H1 (cell line): Measurements from ENCODE around the gene MSI2. TPM values are rescaled to one million over a fixed set of nuclear protein-coding genes. Genes with fewer than 3 reads are reported as not detected.

Experiments
- CTCF ChIA-PET: fragments of 300-600 bp; sonication (Branson Sonifier 250); formaldehyde crosslinking; loops from one replicate; lab custom pipeline; 2021; ENCODE audit not compliant: partially characterized antibody; lab: Charles Lee
- POLR2A ChIA-PET: fragments of 300-600 bp; sonication (Branson Sonifier 250); formaldehyde crosslinking; loops from one replicate; lab custom pipeline; 2021; ENCODE audit warnings: inconsistent platforms; ENCODE audit not compliant: partially characterized antibody; lab: Charles Lee
- DNase-seq, 2 experiments: peaks; one replicate each; pipeline versions ENCODE4 v3.0.0 to v3.0.0-alpha.2; 2010 to 2022; ENCODE audit warnings: low spot score in 2 of 2, low read depth in 1 of 2, mixed read lengths in 1 of 2
- FAIRE-seq: peaks from 2 replicates; lab custom pipeline; 2011; peaks lifted over from hg19 to GRCh38; lab: Jason Lieb, UNC
- H2AFZ ChIP-seq: 2 replicates; pipeline ENCODE4 v1.8.1; 2012; ENCODE audit warnings: low read length, inconsistent platforms
- H2AK5ac ChIP-seq: 2 replicates; pipeline ENCODE4 v1.6.1; 2013; ENCODE audit warnings: low read depth, low read length
- H2BK120ac ChIP-seq: replicated peaks from 2 replicates; pipeline ENCODE3; 2013; ENCODE audit warnings: low read depth, low read length, inconsistent platforms
- H2BK12ac ChIP-seq: 2 replicates; pipeline ENCODE4 v1.6.1; 2013; ENCODE audit warnings: low read depth, low read length
- H2BK15ac ChIP-seq: 2 replicates; pipeline ENCODE4 v1.6.1; 2013; ENCODE audit warnings: low read length
- H2BK20ac ChIP-seq: 2 replicates; pipeline ENCODE4 v1.6.1; 2013; ENCODE audit warnings: low read length
- H2BK5ac ChIP-seq: 2 replicates; pipeline ENCODE4 v1.6.1; 2013; ENCODE audit warnings: low read depth, low read length
- H3K14ac ChIP-seq: 2 replicates; pipeline ENCODE4 v1.6.1; 2013; ENCODE audit warnings: inconsistent platforms; ENCODE audit not compliant: insufficient read length
- H3K18ac ChIP-seq: 2 replicates; pipeline ENCODE4 v1.6.1; 2013; ENCODE audit warnings: low read length; ENCODE audit errors: extremely low read depth
- H3K23ac ChIP-seq: 2 replicates; pipeline ENCODE4 v1.6.1; 2013; ENCODE audit warnings: inconsistent platforms; ENCODE audit not compliant: insufficient read length
- H3K23me2 ChIP-seq: 2 replicates; pipeline ENCODE4 v1.6.1; 2013; ENCODE audit warnings: low read depth, low read length
- H3K27ac ChIP-seq: 2 replicates; pipeline ENCODE4 v1.6.1; 2011; ENCODE audit warnings: low read depth, low read length, inconsistent platforms
- H3K27me3 ChIP-seq, 4 experiments: replicated peaks in 1 of 4; 1 replicate in 1 of 4; 2 replicates in 3 of 4; pipeline versions ENCODE4 v1.6.1 to v1.8.1; 2011 to 2013; ENCODE audit warnings: low read length in 3 of 4, mild to moderate bottlenecking in 3 of 4, inconsistent platforms in 2 of 4, mixed read lengths in 2 of 4, moderate library complexity in 1 of 4; ENCODE audit not compliant: control insufficient read depth in 3 of 4, insufficient read depth in 3 of 4; ENCODE audit errors: extremely low read depth in 1 of 4
- H3K36me3 ChIP-seq, 4 experiments: 2 replicates each; pipeline versions ENCODE4 v1.6.1 to v1.8.1; 2011 to 2013; ENCODE audit warnings: mild to moderate bottlenecking in 4 of 4, low read length in 3 of 4, moderate library complexity in 2 of 4, control low read depth in 1 of 4, inconsistent platforms in 1 of 4; ENCODE audit not compliant: insufficient read depth in 4 of 4, control insufficient read depth in 2 of 4
- H3K4ac ChIP-seq: replicated peaks from 2 replicates; pipeline ENCODE3; 2013; ENCODE audit warnings: low read length, low read depth, mixed read lengths, inconsistent platforms; ENCODE audit not compliant: insufficient read length
- H3K4me1 ChIP-seq, 4 experiments: replicated peaks in 1 of 4; 1 replicate in 1 of 4; 2 replicates in 3 of 4; pipeline versions ENCODE4 v1.6.1 to v1.8.1; 2011 to 2013; ENCODE audit warnings: low read length in 3 of 4, inconsistent platforms in 2 of 4, mixed read lengths in 1 of 4; ENCODE audit not compliant: insufficient read depth in 4 of 4, control insufficient read depth in 3 of 4
- H3K4me2 ChIP-seq, 2 experiments: 2 replicates each; pipeline versions ENCODE4 v1.6.1 to v1.8.1; 2011 to 2013; ENCODE audit warnings: low read depth in 2 of 2, low read length in 2 of 2, control low read depth in 1 of 2, inconsistent platforms in 1 of 2, mild to moderate bottlenecking in 1 of 2; ENCODE audit not compliant: insufficient read depth in 1 of 2
- H3K4me3 ChIP-seq, 4 experiments: fragments of 200-600, 300-600 bp in 1 of 4; sonication (generic), shearing (Covaris generic), sonication (Bioruptor Twin) in 1 of 4; 2 replicates each; pipeline versions ENCODE4 v1.5.1 to v1.8.1; 2011 to 2016; ENCODE audit warnings: low read length in 4 of 4, low read depth in 3 of 4, control low read depth in 2 of 4, inconsistent platforms in 2 of 4, mild to moderate bottlenecking in 2 of 4, mixed read lengths in 1 of 4, moderate library complexity in 1 of 4; ENCODE audit not compliant: insufficient read depth in 2 of 4; ENCODE audit errors: extremely low read depth in 1 of 4
- H3K56ac ChIP-seq: replicated peaks from 2 replicates; pipeline ENCODE3; 2013; ENCODE audit warnings: low read depth, mild to moderate bottlenecking, mixed read lengths, low read length, inconsistent platforms; ENCODE audit not compliant: insufficient read length
- H3K79me1 ChIP-seq: 2 replicates; pipeline ENCODE4 v1.6.1; 2013; ENCODE audit warnings: low read depth, low read length, control low read depth
- H3K79me2 ChIP-seq, 2 experiments: 2 replicates each; pipeline versions ENCODE4 v1.6.1 to v1.8.1; 2012 to 2013; ENCODE audit warnings: low read length in 2 of 2, mild to moderate bottlenecking in 2 of 2, inconsistent platforms in 1 of 2; ENCODE audit not compliant: insufficient read depth in 2 of 2, control insufficient read depth in 1 of 2
- H3K9ac ChIP-seq, 4 experiments: replicated peaks in 1 of 4; 1 replicate in 1 of 4; 2 replicates in 3 of 4; pipeline versions ENCODE4 v1.6.1 to v1.8.1; 2011 to 2013; ENCODE audit warnings: low read depth in 3 of 4, low read length in 3 of 4, control low read depth in 2 of 4, mild to moderate bottlenecking in 2 of 4, moderate library complexity in 2 of 4, inconsistent platforms in 1 of 4; ENCODE audit errors: extremely low read depth in 1 of 4
- H3K9me3 ChIP-seq, 2 experiments: 2 replicates each; pipeline versions ENCODE4 v1.6.1 to v1.8.1; 2012 to 2013; ENCODE audit warnings: mild to moderate bottlenecking in 2 of 2, moderate library complexity in 2 of 2, control low read depth in 1 of 2, inconsistent platforms in 1 of 2, low read depth in 1 of 2, low read length in 1 of 2, mixed read lengths in 1 of 2; ENCODE audit not compliant: insufficient read depth in 2 of 2
- H4K20me1 ChIP-seq, 2 experiments: replicated peaks in 1 of 2; 2 replicates each; pipeline versions ENCODE3 to v1.8.1; 2011 to 2013; ENCODE audit warnings: inconsistent platforms in 2 of 2, low read length in 2 of 2, mild to moderate bottlenecking in 1 of 2; ENCODE audit not compliant: insufficient read depth in 2 of 2, control insufficient read depth in 1 of 2
- H4K5ac ChIP-seq: 2 replicates; pipeline ENCODE4 v1.6.1; 2013; ENCODE audit warnings: low read length, low read depth, mixed read lengths, inconsistent platforms; ENCODE audit not compliant: insufficient read length
- H4K8ac ChIP-seq: 2 replicates; pipeline ENCODE4 v1.8.0; 2013; ENCODE audit warnings: mild to moderate bottlenecking, moderate library complexity, low read length, inconsistent platforms; ENCODE audit not compliant: insufficient read depth; ENCODE audit errors: extremely low read depth
- H4K91ac ChIP-seq: replicated peaks from 2 replicates; pipeline ENCODE3; 2013; ENCODE audit warnings: low read length, mixed read lengths, inconsistent platforms; ENCODE audit not compliant: insufficient read length
- ASH2L ChIP-seq: fragments of 200-600, 300-600 bp; sonication (generic); IDR thresholded peaks from one replicate; pipeline ENCODE4 v1.7.1; 2017; ENCODE audit warnings: low read length
- EGR1 ChIP-seq: IDR thresholded peaks from 2 replicates; pipeline ENCODE4 v1.6.1; 2011; ENCODE audit warnings: low read depth, low read length, borderline replicate concordance
- RAD21 ChIP-seq, 2 experiments: IDR thresholded peaks in 1 of 2; conservative IDR thresholded peaks in 1 of 2; 2 replicates each; pipeline ENCODE4 v1.6.1; 2011; ENCODE audit warnings: low read depth in 2 of 2, low read length in 2 of 2, improper control_type of control experiment in 1 of 2, inconsistent platforms in 1 of 2, mild to moderate bottlenecking in 1 of 2, moderate library complexity in 1 of 2
- RBBP5 ChIP-seq: IDR thresholded peaks from 2 replicates; pipeline ENCODE4 v1.7.1; 2012; ENCODE audit warnings: low read depth, mild to moderate bottlenecking, inconsistent platforms, low read length, moderate library complexity, borderline replicate concordance
- SP2 ChIP-seq: IDR thresholded peaks from 2 replicates; pipeline ENCODE4 v1.6.1; 2012; ENCODE audit warnings: mild to moderate bottlenecking, low read length, inconsistent platforms
- SUZ12 ChIP-seq: fragments of 200-600 bp; sonication (generic); IDR thresholded peaks from 2 replicates; pipeline ENCODE4 v1.6.1; 2012; ENCODE audit warnings: mild to moderate bottlenecking, inconsistent platforms, low read length, moderate library complexity, mixed read lengths
- TEAD4 ChIP-seq: IDR thresholded peaks from 2 replicates; pipeline ENCODE4 v1.6.1; 2012; ENCODE audit warnings: low read depth, low read length, inconsistent platforms, mixed read lengths
- whole genome bisulfite sequencing, 2 experiments: shearing (Covaris generic) in 1 of 2; methylation state at CpG; one replicate each; pipeline versions ENCODE4 v1.1.6 to v1.1.7; 2013 to 2015; ENCODE audit warnings: low lambda C conversion rate in 2 of 2, mixed read lengths in 2 of 2, inconsistent platforms in 1 of 2, low coverage in 1 of 2, missing lambda C conversion rate in 1 of 2; ENCODE audit not compliant: insufficient replicate concordance in 2 of 2, insufficient coverage in 1 of 2, insufficient read length in 1 of 2; ENCODE audit errors: extremely low coverage in 1 of 2, missing lambda C conversion rate in 1 of 2; 5-methylcytosine and 5-hydroxymethylcytosine counted together
- polyA plus RNA-seq, 7 experiments: library from polyadenylated mRNA; depleted of rRNA in 3 of 7; stranded (reverse) in 5 of 7; unstranded in 2 of 7; fragments of >200 nt in 5 of 7; fragments of 200-250 nt in 2 of 7; gene quantifications; 1 replicate in 5 of 7; 2 replicates in 1 of 7; 4 replicates in 1 of 7; pipeline versions ENCODE4 v1.2.1 to v1.2.3, GENCODE V29; 2011 to 2013; ENCODE audit warnings: missing spikeins in 2 of 7, mixed read lengths in 2 of 7
- total RNA-seq: library from RNA; stranded (reverse); fragmentation: NEBNext Ultra II Directional; extraction: Animal tissue kit (Norgen Biotek cat#: 25700); gene quantifications from 2 replicates; pipeline ENCODE4 v1.2.1, GENCODE V29; 2021

The MSI2 gene
- total and polyA plus RNA-seq, 2 of the 8 experiments (the other 6 are each of a cell fraction or from before 2014, with no cell fraction given): 36.7 to 80.6 TPM

- POLR2A ChIA-PET: interaction anchor here (1.3 kb wide), 1 partner anchor 9 kb away, joined by 4 read pairs; no protein-coding TSS in a partner anchor
- H2AK5ac ChIP-seq: no peak overlapping the region
Observed at GRCh38 chr17:57489321-57489720, 233.0 kb downstream of the MSI2 start.

More at GRCh38 chr17:57489321-57489720, 233.0 kb downstream of the MSI2 start:
- H3K23me2 ChIP-seq: no peaks in the 10 kb centered on the region
- peaks cover 2% of the 10 kb centered on the region in 2 experiments for H4K20me1 ChIP-seq
- peaks cover 0 to 11% of the 10 kb centered on the region in 2 experiments; a peak in 3 of 4 replicates for H3K79me2 ChIP-seq
- H3K79me1 ChIP-seq: peaks cover 12% of the 10 kb centered on the region
- H2BK20ac ChIP-seq: no peak overlapping the region
- DNase-seq: no peak
- H3K4me3 ChIP-seq: no peak overlapping the region
- H3K27me3 ChIP-seq: no peaks in the 10 kb centered on the region; a peak in 2 of 7 replicates
- H3K14ac ChIP-seq: no peak overlapping the region
- H3K4me2 ChIP-seq: no peak overlapping the region
- no peak overlapping the region for H2AFZ ChIP-seq
- H2BK120ac ChIP-seq: no peak overlapping the region
- H3K23ac ChIP-seq: no peak overlapping the region
- FAIRE-seq: no peak
- H4K8ac ChIP-seq: no peak overlapping the region
- 77% methylated on average over 4 of the region's 4 CpGs; no CpG with 5 or more reads in 1 of the 2 experiments for WGBS, 2 experiments
- CTCF ChIA-PET: interaction anchor here (0.6 to 2.6 kb wide), 7 partner anchors 9 to 83 kb away, joined by 3 to 10 read pairs (median 3); no protein-coding TSS in a partner anchor
- no peak overlapping the region for H3K9ac ChIP-seq
- H3K4ac ChIP-seq: no peak overlapping the region
- no peak overlapping the region for H2BK5ac ChIP-seq
- H3K18ac ChIP-seq: no peak overlapping the region
- no peak overlapping the region for H3K56ac ChIP-seq
- H2BK15ac ChIP-seq: no peak overlapping the region
- no peak overlapping the region for H2BK12ac ChIP-seq
- peaks cover 0 to 7% (median 2%) of the 10 kb centered on the region in 4 experiments; a peak in 4 of 7 replicates for H3K4me1 ChIP-seq
- no peak overlapping the region for H4K91ac ChIP-seq
- TF ChIP-seq RBBP5 (no peak), TEAD4 (no peak), SP2 (no peak), RAD21 (IDR thresholded peaks at IDR 0.05 in 1 of 2, conservative IDR thresholded peaks at IDR 0.05 in 1 of 2; ENCODE audit: low read depth in 2 of 2, low read length in 2 of 2) (no peak), EGR1 (no peak), SUZ12 (no peak), ASH2L (no peak)
- no peaks in the 10 kb centered on the region for H3K9me3 ChIP-seq
- H3K27ac ChIP-seq: no peak overlapping the region
- no peak overlapping the region for H4K5ac ChIP-seq
- H3K36me3 ChIP-seq: no peaks in the 10 kb centered on the region
